Measurements from ENCODE around the gene SLC2A6.

- TF ChIP-seq CTCF (conservative IDR thresholded peaks at IDR 0.05; ENCODE audit: low read length) (no peak), EZH2phosphoT487 (IDR thresholded peaks at IDR 0.05; ENCODE audit: borderline replicate concordance) (no peak)
These were observed at the start of gene SLC2A6 for GRCh38 chr9:133478851-133479711.
